Measurements from ENCODE around the gene C1S.

DNA sequence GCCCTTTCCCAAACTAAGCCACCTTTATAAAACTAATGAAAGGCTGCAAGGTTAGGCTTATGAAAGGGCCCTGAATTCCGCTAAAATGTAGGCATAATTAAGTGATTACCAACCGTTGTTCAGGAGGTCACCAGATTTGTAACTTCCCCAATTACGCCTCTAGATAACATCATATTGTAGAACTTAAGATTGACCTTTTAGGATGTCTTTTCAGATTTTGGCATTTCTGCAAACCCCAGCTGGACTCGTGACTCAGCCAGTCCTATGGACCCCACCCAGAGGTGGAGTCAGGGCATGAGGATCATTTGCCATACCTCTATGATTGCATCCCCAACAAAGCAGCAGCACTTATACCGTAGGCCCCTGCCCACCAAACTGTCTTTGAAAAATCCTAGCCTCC, 38.6 kb upstream of the C1S start:
- TF ChIP-seq, protein P1, sequence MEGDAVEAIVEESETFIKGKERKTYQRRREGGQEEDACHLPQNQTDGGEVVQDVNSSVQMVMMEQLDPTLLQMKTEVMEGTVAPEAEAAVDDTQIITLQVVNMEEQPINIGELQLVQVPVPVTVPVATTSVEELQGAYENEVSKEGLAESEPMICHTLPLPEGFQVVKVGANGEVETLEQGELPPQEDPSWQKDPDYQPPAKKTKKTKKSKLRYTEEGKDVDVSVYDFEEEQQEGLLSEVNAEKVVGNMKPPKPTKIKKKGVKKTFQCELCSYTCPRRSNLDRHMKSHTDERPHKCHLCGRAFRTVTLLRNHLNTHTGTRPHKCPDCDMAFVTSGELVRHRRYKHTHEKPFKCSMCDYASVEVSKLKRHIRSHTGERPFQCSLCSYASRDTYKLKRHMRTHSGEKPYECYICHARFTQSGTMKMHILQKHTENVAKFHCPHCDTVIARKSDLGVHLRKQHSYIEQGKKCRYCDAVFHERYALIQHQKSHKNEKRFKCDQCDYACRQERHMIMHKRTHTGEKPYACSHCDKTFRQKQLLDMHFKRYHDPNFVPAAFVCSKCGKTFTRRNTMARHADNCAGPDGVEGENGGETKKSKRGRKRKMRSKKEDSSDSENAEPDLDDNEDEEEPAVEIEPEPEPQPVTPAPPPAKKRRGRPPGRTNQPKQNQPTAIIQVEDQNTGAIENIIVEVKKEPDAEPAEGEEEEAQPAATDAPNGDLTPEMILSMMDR (IDR thresholded peaks at IDR 0.05; ENCODE audit: low read length) = no peak
- TF ChIP-seq EZH2 (optimal IDR thresholded peaks at IDR 0.05; ENCODE audit: low read depth, low read length) = no peak
